ENCODE results near the gene ABCA7.

- TF ChIP-seq CTCF (IDR thresholded peaks at IDR 0.05 in 4 of 5, conservative IDR thresholded peaks at IDR 0.05 in 1 of 5) (no peak), POLR2A (IDR thresholded peaks at IDR 0.05) (peak in 1 of 2 donors; percentile 0)
Observed at GRCh38 chr19:1026783-1027649, 12.9 kb upstream of the ABCA7 start.
